Activated CD4-positive, CD25-positive, alpha-beta regulatory T cell treated with anti-CD3 and anti-CD28 coated beads, Interleukin-2, amount 50 U/mL, for 24 hours (primary cell): ENCODE results near the gene FREY1.

Source experiments
- ATAC-seq, 2 donors: fragments of 150-1000 bp; cut with Tn5 transposase; one replicate each; pipeline ENCODE4 v1.10.0; 2021; ENCODE audit warnings: mild to moderate bottlenecking in 1 of 2, moderate library complexity in 1 of 2

Gene FREY1

GRCh38 chr11:45892856-45893255 lies 14.2 kb downstream of the FREY1 start:
- ATAC-seq = no peak

- no peak for ATAC-seq
These were observed 16.1 kb downstream of the FREY1 start for GRCh38 chr11:45890886-45891550.

GRCh38 chr11:45889966-45890365 lies 17.1 kb downstream of the FREY1 start:
- ATAC-seq = no peak

- ATAC-seq = no peak
These were observed 17.5 kb downstream of the FREY1 start for GRCh38 chr11:45889555-45889954.

- ATAC-seq = no peak
These were observed 19.5 kb downstream of the FREY1 start for GRCh38 chr11:45887587-45887986.

GRCh38 chr11:45886816-45887520 lies 20.1 kb downstream of the FREY1 start:
- ATAC-seq = no peak

- ATAC-seq = no peak
These were observed 20.9 kb downstream of the FREY1 start for GRCh38 chr11:45885921-45886721.

GRCh38 chr11:45885274-45885920 lies 21.7 kb downstream of the FREY1 start, which contains the start of gene MAPK8IP1:
MAPK8IP1 (plus strand) TSS chr11:45885651; CDS start chr11:45885821, 170 bp downstream.
- ATAC-seq = peak; percentile 71 to 74

- ATAC-seq = no peak
These were observed 22.4 kb downstream of the FREY1 start for GRCh38 chr11:45884596-45885185.

- no peak for ATAC-seq
These were observed 25.2 kb downstream of the FREY1 start for GRCh38 chr11:45881708-45882368.

- ATAC-seq = no peak
These were observed 26.1 kb downstream of the FREY1 start for GRCh38 chr11:45880772-45881570.

- ATAC-seq = no peak
These were observed 27.0 kb downstream of the FREY1 start for GRCh38 chr11:45879803-45880686.

GRCh38 chr11:45877845-45878244 lies 29.2 kb downstream of the FREY1 start:
- ATAC-seq = no peak

- no peak for ATAC-seq
These were observed 29.9 kb downstream of the FREY1 start for GRCh38 chr11:45877221-45877620.

- no peak for ATAC-seq
These were observed 30.7 kb downstream of the FREY1 start for GRCh38 chr11:45876401-45876800.

- ATAC-seq = peak in 1 of 2 donors; percentile 28
These were observed 34.3 kb downstream of the FREY1 start for GRCh38 chr11:45872651-45873356.

- ATAC-seq = no peak
These were observed 35.4 kb downstream of the FREY1 start for GRCh38 chr11:45871638-45872037.

GRCh38 chr11:45870706-45871105 lies 36.4 kb downstream of the FREY1 start:
- no peak for ATAC-seq

- no peak for ATAC-seq
These were observed 37.5 kb downstream of the FREY1 start for GRCh38 chr11:45869551-45869950.
